HCT116 (cell line): ENCODE data around the gene ARPC1A.

Experiments used
- CTCF ChIP-seq, 3 experiments: fragments of 200-600 bp in 1 of 3; sonication (generic) in 1 of 3; IDR thresholded peaks in 2 of 3; conservative IDR thresholded peaks in 1 of 3; 2 replicates each; pipeline ENCODE4 v1.5.1; 2012 to 2017; ENCODE audit warnings: low read depth in 2 of 3, low read length in 2 of 3, antibody characterized with exemption in 1 of 3, borderline replicate concordance in 1 of 3, control low read depth in 1 of 3, mild to moderate bottlenecking in 1 of 3, mixed read lengths in 1 of 3, mixed run types in 1 of 3, moderate library complexity in 1 of 3; ENCODE audit not compliant: insufficient read depth in 1 of 3
- EGR1 ChIP-seq: IDR thresholded peaks from 2 replicates; pipeline ENCODE4 v1.6.1; 2012; ENCODE audit warnings: low read depth
- EZH2 ChIP-seq: fragments of 200-600 bp; sonication (generic); IDR thresholded peaks from 2 replicates; pipeline ENCODE4 v1.6.1; 2017; ENCODE audit warnings: antibody characterized with exemption, mixed run types
- JUND ChIP-seq: IDR thresholded peaks from 2 replicates; pipeline ENCODE4 v1.6.1; 2012
- POLR2A ChIP-seq: IDR thresholded peaks from 2 replicates; pipeline ENCODE4 v1.7.0; 2011; ENCODE audit warnings: borderline replicate concordance; ENCODE audit not compliant: insufficient read depth, insufficient read length; ENCODE audit errors: extremely low read depth
- RAD21 ChIP-seq: IDR thresholded peaks from 2 replicates; pipeline ENCODE4 v1.6.1; 2012; ENCODE audit warnings: low read depth, mild to moderate bottlenecking
- SRF ChIP-seq: IDR thresholded peaks from 2 replicates; pipeline ENCODE4 v1.6.1; 2012; ENCODE audit warnings: low read depth
- TF ChIP-seq, protein P1 (sequence below): IDR thresholded peaks from 2 replicates; pipeline ENCODE4 v1.6.1; 2011; ENCODE audit warnings: mild to moderate bottlenecking, low read length, moderate library complexity; ENCODE audit not compliant: insufficient replicate concordance; ENCODE audit errors: extremely low read depth
- TF ChIP-seq, protein P2 (sequence below): IDR thresholded peaks from 2 replicates; pipeline ENCODE4 v1.6.1; 2012; ENCODE audit warnings: low read depth

DNA sequence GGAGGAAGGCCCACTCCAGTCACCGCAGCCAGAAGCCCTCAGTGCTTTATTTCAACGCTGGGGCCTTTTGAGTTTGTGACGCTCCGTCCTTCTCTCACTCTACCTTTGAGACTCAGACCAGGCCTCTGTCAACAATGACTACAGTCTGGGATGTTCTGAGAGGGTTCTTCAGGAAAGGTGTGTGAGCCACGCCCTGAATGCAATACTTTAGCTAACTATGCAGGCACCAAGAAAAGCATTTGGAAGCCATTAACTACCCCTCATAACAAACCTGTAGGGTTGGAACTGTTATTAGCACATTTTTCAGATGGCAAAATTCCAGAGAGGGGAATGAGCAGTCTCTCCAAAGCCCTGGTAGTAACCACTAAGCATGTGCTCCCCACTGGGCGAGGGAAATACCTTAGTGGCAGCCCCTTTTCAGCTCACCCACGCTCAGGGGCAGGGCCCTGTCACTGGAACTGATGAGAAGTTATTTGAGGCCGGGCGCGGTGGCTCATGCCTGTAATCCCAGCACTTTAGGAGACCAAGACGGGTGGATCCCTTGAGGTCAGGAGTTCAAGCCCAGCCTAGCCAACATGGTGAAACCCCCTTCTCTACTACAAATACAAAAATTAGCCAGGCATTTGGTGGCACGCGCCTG is 43.2 kb downstream of the ARPC1A start:
- TF ChIP-seq POLR2A = no peak
- TF ChIP-seq CTCF (IDR thresholded peaks at IDR 0.05 in 2 of 3, conservative IDR thresholded peaks at IDR 0.05 in 1 of 3; ENCODE audit: borderline replicate concordance in 1 of 3, insufficient read depth in 1 of 3, low read depth in 2 of 3, low read length in 2 of 3) = no peak
- TF ChIP-seq, protein P1, sequence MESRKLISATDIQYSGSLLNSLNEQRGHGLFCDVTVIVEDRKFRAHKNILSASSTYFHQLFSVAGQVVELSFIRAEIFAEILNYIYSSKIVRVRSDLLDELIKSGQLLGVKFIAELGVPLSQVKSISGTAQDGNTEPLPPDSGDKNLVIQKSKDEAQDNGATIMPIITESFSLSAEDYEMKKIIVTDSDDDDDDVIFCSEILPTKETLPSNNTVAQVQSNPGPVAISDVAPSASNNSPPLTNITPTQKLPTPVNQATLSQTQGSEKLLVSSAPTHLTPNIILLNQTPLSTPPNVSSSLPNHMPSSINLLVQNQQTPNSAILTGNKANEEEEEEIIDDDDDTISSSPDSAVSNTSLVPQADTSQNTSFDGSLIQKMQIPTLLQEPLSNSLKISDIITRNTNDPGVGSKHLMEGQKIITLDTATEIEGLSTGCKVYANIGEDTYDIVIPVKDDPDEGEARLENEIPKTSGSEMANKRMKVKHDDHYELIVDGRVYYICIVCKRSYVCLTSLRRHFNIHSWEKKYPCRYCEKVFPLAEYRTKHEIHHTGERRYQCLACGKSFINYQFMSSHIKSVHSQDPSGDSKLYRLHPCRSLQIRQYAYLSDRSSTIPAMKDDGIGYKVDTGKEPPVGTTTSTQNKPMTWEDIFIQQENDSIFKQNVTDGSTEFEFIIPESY = no peak
- TF ChIP-seq, protein P2, sequence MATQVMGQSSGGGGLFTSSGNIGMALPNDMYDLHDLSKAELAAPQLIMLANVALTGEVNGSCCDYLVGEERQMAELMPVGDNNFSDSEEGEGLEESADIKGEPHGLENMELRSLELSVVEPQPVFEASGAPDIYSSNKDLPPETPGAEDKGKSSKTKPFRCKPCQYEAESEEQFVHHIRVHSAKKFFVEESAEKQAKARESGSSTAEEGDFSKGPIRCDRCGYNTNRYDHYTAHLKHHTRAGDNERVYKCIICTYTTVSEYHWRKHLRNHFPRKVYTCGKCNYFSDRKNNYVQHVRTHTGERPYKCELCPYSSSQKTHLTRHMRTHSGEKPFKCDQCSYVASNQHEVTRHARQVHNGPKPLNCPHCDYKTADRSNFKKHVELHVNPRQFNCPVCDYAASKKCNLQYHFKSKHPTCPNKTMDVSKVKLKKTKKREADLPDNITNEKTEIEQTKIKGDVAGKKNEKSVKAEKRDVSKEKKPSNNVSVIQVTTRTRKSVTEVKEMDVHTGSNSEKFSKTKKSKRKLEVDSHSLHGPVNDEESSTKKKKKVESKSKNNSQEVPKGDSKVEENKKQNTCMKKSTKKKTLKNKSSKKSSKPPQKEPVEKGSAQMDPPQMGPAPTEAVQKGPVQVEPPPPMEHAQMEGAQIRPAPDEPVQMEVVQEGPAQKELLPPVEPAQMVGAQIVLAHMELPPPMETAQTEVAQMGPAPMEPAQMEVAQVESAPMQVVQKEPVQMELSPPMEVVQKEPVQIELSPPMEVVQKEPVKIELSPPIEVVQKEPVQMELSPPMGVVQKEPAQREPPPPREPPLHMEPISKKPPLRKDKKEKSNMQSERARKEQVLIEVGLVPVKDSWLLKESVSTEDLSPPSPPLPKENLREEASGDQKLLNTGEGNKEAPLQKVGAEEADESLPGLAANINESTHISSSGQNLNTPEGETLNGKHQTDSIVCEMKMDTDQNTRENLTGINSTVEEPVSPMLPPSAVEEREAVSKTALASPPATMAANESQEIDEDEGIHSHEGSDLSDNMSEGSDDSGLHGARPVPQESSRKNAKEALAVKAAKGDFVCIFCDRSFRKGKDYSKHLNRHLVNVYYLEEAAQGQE = no peak
- no peak for TF ChIP-seq EZH2
- TF ChIP-seq SRF = no peak
- TF ChIP-seq JUND = no peak
- TF ChIP-seq RAD21 = no peak
- TF ChIP-seq EGR1 = no peak
